ENCODE measurements around the gene UBE2J1. TPM values are rescaled to one million over a fixed set of nuclear protein-coding genes. Genes with fewer than 3 reads are reported as not detected.
A peak's percentile ranks its signal among the peaks of the same experiment; 100 is the strongest.

The UBE2J1 gene
- total and polyA plus RNA-seq, 8 donors: 15.0 to 33.7 (median 29.3) TPM

DNA sequence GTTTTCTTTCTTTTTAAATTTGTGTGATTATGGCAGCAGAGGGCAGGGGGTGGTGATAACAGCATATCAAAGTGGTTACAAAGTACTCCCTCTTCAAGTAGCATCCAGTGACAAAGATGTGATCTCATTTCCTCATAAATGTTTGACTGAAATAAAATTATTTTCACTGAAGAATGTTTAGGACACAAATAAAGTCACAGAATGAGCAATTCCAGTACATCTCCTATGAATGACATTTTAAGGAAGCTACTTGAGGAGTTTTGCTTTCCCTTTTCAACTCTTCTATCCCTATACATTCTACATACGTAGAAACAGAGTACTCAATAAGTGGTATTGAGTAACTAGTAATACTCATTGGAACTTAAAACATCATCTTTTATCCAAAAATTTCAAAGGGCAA is 23.5 kb downstream of the UBE2J1 start:
- no peaks in the 10 kb centered on the region for H3K4me1 ChIP-seq
- H3K4me3 ChIP-seq: no peak overlapping the region
- FAIRE-seq: no peak
- H3K27ac ChIP-seq: no peak overlapping the region
- 94 to 95% methylated on average over 1 of the region's 1 CpG for WGBS, 2 donors
- no peaks in the 10 kb centered on the region for H3K27me3 ChIP-seq
- TF ChIP-seq, protein P1, sequence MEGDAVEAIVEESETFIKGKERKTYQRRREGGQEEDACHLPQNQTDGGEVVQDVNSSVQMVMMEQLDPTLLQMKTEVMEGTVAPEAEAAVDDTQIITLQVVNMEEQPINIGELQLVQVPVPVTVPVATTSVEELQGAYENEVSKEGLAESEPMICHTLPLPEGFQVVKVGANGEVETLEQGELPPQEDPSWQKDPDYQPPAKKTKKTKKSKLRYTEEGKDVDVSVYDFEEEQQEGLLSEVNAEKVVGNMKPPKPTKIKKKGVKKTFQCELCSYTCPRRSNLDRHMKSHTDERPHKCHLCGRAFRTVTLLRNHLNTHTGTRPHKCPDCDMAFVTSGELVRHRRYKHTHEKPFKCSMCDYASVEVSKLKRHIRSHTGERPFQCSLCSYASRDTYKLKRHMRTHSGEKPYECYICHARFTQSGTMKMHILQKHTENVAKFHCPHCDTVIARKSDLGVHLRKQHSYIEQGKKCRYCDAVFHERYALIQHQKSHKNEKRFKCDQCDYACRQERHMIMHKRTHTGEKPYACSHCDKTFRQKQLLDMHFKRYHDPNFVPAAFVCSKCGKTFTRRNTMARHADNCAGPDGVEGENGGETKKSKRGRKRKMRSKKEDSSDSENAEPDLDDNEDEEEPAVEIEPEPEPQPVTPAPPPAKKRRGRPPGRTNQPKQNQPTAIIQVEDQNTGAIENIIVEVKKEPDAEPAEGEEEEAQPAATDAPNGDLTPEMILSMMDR (IDR thresholded peaks at IDR 0.05): no peak
- peaks cover 0 to 12% (median 7%) of the 10 kb centered on the region in 3 donors for H3K36me3 ChIP-seq
- no peak for DNase-seq
- ATAC-seq: no peak
- no peaks in the 10 kb centered on the region for H3K9me3 ChIP-seq
- intact Hi-C loops (cut with DNase I): no loop called here

DNA sequence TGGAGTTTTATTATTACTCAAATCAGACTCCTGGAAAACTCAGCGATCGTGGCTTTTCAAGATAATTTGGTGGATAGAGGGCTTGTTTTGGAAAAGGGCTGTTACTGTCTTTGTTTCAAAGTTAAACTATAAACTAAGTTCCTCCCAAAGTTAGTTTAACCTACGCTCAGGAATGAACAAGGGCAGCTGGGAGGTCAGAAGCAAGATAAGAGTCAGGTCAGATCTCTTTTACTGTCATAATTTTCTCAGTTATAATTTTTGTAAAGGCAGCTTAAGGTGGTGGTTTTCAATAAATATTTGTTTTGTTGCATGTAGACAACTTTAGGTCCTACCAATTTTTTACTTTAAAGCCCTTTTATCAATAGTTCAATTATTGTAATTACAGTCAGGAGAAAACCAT is 28.2 kb downstream of the UBE2J1 start:
- DNase-seq: no peak
- H3K27ac ChIP-seq: no peak overlapping the region
- no peaks in the 10 kb centered on the region for H3K4me1 ChIP-seq
- intact Hi-C loops (cut with DNase I): no loop called here
- ATAC-seq: no peak
- no peaks in the 10 kb centered on the region for H3K36me3 ChIP-seq
- 51 to 54% methylated on average over 3 of the region's 3 CpGs for WGBS, 2 donors
- no peaks in the 10 kb centered on the region for H3K9me3 ChIP-seq
- TF ChIP-seq, protein P1 (IDR thresholded peaks at IDR 0.05): no peak
- FAIRE-seq: no peak
- no peaks in the 10 kb centered on the region for H3K27me3 ChIP-seq
- H3K4me3 ChIP-seq: no peak overlapping the region

DNA sequence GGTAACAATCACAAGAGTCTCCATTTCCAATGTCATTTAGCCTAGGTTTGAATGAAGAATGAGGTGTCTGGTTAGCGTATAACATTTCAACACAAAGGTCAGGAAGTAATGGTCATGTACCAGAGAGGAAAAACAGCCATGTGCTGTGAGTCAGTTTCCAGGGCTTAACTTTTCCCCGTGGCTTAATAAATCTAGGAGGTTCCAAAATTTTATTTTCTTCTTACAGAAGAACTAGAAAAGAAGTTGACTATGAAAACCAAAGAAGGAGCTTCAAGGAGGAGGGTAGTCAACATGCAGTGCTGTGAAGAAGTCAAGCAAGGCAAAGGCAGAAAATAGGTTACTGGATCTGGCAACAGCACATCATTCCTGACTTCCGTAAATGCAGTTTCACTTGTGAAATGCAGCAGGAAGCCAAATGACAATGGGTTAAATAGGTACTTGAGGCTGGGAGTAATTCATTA is 29.0 kb downstream of the UBE2J1 start:
- Histone ChIP-seq H3K9me3 (no peaks in the 10 kb centered on the region), H3K36me3 (no peaks in the 10 kb centered on the region), H3K4me3 (no peak overlapping the region), H3K27me3 (no peaks in the 10 kb centered on the region), H3K27ac (no peak overlapping the region), H3K4me1 (no peaks in the 10 kb centered on the region)
- no peak for DNase-seq
- FAIRE-seq: no peak
- ATAC-seq: no peak
- WGBS, 2 donors: 79 to 86% methylated on average over 3 of the region's 3 CpGs
- TF ChIP-seq, protein P1 (IDR thresholded peaks at IDR 0.05): no peak
- intact Hi-C loops (cut with DNase I): no loop called here

DNA sequence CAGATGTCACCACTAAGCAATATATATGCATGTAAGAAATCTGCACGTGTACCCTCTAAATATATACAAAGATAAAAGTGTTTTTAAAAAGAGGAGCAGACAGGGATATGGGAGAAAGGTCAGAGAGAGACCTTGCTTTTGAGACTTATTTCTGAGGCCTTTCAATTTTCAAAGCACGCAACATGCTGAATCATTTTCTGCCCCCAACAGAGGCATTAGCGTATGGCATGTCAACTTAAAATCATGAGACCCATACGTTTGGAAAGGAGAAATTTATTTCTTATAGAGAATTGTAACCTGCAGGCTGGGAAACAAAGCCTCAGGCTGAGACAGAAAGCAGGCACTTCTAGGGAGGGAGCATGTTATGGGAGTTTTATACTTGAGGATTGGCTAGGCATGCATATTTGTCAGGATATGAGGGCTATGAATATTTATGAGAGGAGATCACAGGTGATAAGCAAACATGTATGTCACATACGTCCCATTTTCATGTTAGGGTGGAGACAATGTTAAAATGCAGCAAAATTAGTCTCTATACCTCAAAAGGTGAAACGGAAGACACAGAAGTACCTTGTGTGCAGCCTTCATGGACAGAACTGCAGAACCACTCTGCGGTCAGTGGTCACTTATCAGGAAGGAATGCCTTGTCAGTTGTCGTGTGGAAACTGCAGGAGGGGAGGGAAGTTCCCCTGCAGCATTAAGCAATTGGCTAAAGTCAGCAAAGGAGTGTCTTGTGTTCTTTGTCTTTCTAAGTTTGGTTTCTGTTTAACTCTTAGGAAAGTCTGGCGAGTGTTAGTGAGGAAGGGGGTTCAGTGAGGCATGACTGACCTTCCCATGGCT is 31.2 kb downstream of the UBE2J1 start:
- H3K27ac ChIP-seq: no peak overlapping the region
- FAIRE-seq (no peak), ATAC-seq (peak in 2 of 4 donors; percentile 45 to 58), DNase-seq (no peak)
- no peak overlapping the region for H3K4me3 ChIP-seq
- WGBS, 2 donors: 83 to 84% methylated on average over 9 of the region's 9 CpGs
- no peaks in the 10 kb centered on the region for H3K9me3 ChIP-seq
- intact Hi-C loops (cut with DNase I): no loop called here
- no peaks in the 10 kb centered on the region for H3K36me3 ChIP-seq
- H3K4me1 ChIP-seq: no peaks in the 10 kb centered on the region
- no peaks in the 10 kb centered on the region for H3K27me3 ChIP-seq
- TF ChIP-seq, protein P1 (IDR thresholded peaks at IDR 0.05): no peak

DNA sequence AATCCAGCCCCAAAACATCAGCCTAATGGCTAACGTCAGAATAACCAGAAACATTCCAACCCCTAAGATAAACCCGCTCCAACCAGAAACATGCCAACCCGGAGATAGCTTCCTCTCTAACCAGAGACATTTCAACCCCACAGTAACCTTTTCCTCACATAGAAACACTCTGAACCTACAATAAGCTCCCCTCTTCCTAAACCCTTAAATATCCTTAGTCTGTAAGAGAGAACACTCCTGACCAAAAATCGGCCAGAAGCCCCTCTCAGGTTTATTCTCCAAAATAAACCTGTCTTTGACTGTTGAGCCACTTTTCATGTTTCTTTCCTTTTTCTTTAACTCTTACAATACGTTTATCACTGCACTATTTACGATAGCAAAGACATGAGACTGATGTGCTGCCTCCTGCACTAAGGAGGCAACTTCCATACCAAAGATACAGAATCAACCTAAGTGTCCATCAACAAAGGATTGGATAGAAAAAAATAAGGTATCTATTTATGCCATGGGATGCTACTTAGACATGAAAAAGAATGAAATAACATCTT is 32.4 kb downstream of the UBE2J1 start:
- H3K9me3 ChIP-seq: no peaks in the 10 kb centered on the region
- no peak overlapping the region for H3K4me3 ChIP-seq
- H3K4me1 ChIP-seq: no peaks in the 10 kb centered on the region
- H3K27ac ChIP-seq: no peak overlapping the region
- TF ChIP-seq, protein P1 (IDR thresholded peaks at IDR 0.05): no peak
- DNase-seq: no peak
- no peak for FAIRE-seq
- 87 to 95% methylated on average over 6 of the region's 6 CpGs for WGBS, 2 donors
- H3K36me3 ChIP-seq: no peaks in the 10 kb centered on the region
- intact Hi-C loops (cut with DNase I): no loop called here
- no peaks in the 10 kb centered on the region for H3K27me3 ChIP-seq
- no peak for ATAC-seq

Measured in pancreas (tissue), 10 donors.